ENCODE results near the gene GOLGB1.

Gene GOLGB1

DNA sequence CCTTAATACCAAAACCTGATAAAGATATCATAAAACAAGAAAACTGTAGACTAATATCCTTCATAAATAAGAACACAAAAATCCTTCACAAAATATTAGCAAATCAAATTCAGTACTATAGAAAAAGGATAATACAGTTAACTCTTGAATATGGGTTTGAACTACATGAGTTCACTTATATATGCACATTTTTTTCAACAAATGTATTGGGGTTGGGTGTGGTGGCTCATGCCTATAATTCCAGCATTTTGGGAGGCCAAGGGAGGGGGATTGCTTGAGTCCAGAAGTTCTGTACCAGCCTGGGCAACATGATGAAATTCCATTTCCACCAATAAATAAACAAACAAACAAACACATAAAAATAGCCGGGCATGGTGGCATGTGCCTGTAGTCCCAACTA lies 39.2 kb downstream of the GOLGB1 start:
- H3K4me3 ChIP-seq (ENCODE audit: low read depth, low read length), result no peak overlapping the region
- peaks cover 21% of the 10 kb centered on the region for H3K36me3 ChIP-seq (replicated peaks)
- no peak for TF ChIP-seq CTCF (IDR thresholded peaks at IDR 0.05; ENCODE audit: low read depth, low read length, missing control alignments)
- H3K27me3 ChIP-seq (replicated peaks), result no peaks in the 10 kb centered on the region
- H3K27ac ChIP-seq, result no peak overlapping the region
- in situ Hi-C loops (cut with HindIII; ENCODE audit: low pct_ligation_motif_present, low sequenced_read_pairs), result no loop called here
- no peak for DNase-seq

DNA sequence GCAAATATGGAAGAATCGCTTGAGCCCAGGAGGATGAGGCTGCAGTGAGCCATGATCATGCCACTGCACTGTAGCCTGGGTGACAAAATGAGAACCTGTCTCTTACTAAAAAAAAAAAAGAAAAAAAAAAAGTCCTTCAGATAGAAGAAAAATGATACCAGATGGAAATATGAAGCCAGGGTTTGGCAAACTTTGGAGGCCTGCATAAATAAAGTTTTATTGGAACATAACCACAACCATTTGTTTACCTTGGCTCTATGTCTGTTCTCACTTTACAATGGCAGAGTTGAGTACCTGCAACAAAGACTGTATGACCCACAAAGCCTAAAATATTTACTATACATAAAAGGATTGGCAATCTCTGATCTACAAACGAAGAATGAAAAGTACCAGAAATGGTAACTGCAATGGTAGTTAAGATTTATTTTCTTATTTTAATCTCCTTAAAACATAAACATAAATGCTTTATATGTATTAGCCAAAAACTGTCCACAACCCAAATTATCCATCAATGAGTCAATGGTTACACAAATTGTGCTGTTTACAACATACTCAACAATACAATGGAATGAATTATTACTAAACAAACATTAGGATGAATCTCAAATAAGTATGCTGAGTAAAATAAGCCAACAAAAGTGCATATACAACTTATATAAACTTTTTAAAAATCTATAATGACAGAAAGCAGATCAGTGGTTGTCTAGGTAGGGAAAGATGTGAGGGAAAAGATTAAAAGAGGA lies 41.8 kb downstream of the GOLGB1 start:
- Histone ChIP-seq H3K36me3 (replicated peaks) (peaks cover 2% of the 10 kb centered on the region), H3K4me3 (ENCODE audit: low read depth, low read length) (no peak overlapping the region), H3K27ac (no peak overlapping the region), H3K27me3 (replicated peaks) (no peaks in the 10 kb centered on the region)
- no peak for DNase-seq
- TF ChIP-seq CTCF (IDR thresholded peaks at IDR 0.05; ENCODE audit: low read depth, low read length, missing control alignments), result no peak
- in situ Hi-C loops (cut with HindIII; ENCODE audit: low pct_ligation_motif_present, low sequenced_read_pairs), result no loop called here

DNA sequence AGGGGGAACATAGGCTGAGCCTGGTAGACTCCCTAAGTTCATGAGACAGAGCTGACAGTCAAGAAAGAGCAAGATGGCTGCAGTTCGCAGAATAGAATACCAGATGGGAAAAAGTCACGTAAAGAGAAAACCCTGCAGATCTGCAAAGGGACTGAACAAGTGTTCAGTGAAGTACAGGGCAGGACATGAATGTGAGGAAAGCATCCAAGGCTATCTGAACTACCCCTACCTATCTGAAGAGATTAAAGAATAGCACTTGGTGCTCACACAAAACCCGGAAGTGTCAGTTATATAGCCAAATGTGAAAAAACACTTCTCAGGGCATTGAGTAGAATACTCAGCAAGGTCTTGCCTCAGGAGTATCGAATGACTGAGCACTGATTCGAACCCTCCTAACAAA lies 44.0 kb downstream of the GOLGB1 start:
- Histone ChIP-seq H3K27ac (no peak overlapping the region), H3K36me3 (replicated peaks) (peaks cover 2% of the 10 kb centered on the region), H3K4me3 (ENCODE audit: low read depth, low read length) (no peak overlapping the region), H3K27me3 (replicated peaks) (no peaks in the 10 kb centered on the region)
- no peak for TF ChIP-seq CTCF (IDR thresholded peaks at IDR 0.05; ENCODE audit: low read depth, low read length, missing control alignments)
- no peak for DNase-seq
- in situ Hi-C loops (cut with HindIII; ENCODE audit: low pct_ligation_motif_present, low sequenced_read_pairs), result no loop called here

DNA sequence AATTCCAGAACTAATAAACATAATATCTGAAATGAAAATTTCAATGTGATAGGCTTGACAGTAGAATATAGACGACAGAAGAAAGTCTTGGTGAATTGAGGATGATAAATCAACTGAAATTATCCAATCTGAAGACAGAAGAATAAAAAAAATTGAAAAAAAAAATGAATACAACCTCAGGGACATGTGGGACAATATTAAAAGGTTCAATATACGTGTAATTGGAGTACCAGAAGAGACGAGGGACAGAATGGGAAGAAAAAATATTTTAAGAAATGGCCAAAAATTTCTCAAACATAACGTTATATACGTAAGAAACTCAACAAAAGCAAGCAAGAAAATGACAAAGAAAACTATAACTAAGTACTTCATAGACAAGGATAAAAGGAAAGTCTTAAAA lies 45.6 kb downstream of the GOLGB1 start:
- Histone ChIP-seq H3K27me3 (replicated peaks) (no peaks in the 10 kb centered on the region), H3K36me3 (replicated peaks) (peaks cover 2% of the 10 kb centered on the region), H3K4me3 (ENCODE audit: low read depth, low read length) (no peak overlapping the region), H3K27ac (no peak overlapping the region)
- in situ Hi-C loops (cut with HindIII; ENCODE audit: low pct_ligation_motif_present, low sequenced_read_pairs), result no loop called here
- DNase-seq, result no peak
- TF ChIP-seq CTCF (IDR thresholded peaks at IDR 0.05; ENCODE audit: low read depth, low read length, missing control alignments), result no peak

DNA sequence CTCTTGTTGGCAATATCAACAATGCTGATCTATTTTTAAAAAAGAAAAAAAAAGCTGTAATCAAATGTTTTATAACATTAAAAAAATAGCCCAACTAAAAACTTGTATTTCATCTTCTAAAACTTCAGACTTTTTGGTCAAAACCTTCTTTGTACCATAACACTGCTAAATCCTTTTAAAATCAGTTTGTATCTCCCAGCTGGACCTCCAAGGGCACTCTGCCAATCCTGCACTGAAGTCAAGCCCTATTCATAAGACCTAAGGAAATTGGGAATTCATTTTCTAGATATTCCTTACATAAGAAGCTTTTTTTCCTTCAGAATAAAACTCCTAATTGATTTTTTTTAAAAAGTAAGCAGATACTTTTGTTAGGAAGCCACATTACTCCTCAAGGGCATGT lies 50.6 kb downstream of the GOLGB1 start:
- DNase-seq, result no peak
- no peak overlapping the region for H3K27ac ChIP-seq
- H3K4me3 ChIP-seq (ENCODE audit: low read depth, low read length), result no peak overlapping the region
- in situ Hi-C loops (cut with HindIII; ENCODE audit: low pct_ligation_motif_present, low sequenced_read_pairs), result no loop called here
- no peak for TF ChIP-seq CTCF (IDR thresholded peaks at IDR 0.05; ENCODE audit: low read depth, low read length, missing control alignments)
- H3K36me3 ChIP-seq (replicated peaks), result peaks cover 9% of the 10 kb centered on the region
- no peaks in the 10 kb centered on the region for H3K27me3 ChIP-seq (replicated peaks)

- Histone ChIP-seq H3K4me3 (ENCODE audit: low read depth, low read length) (no peak overlapping the region), H3K27me3 (replicated peaks) (no peaks in the 10 kb centered on the region), H3K36me3 (replicated peaks) (peaks cover 9% of the 10 kb centered on the region), H3K27ac (no peak overlapping the region)
- no peak for TF ChIP-seq CTCF (IDR thresholded peaks at IDR 0.05; ENCODE audit: low read depth, low read length, missing control alignments)
- in situ Hi-C loops (cut with HindIII; ENCODE audit: low pct_ligation_motif_present, low sequenced_read_pairs), result no loop called here
- no peak for DNase-seq
These were observed 51.1 kb downstream of the GOLGB1 start for GRCh38 chr3:121698476-121698875.

Measured in brain microvascular endothelial cell (primary cell).